ENCODE measurements around the gene CBX4. TPM values are rescaled to one million over a fixed set of nuclear protein-coding genes. Genes with fewer than 3 reads are reported as not detected.

The CBX4 gene
- total and polyA plus RNA-seq, 2 of the 13 experiments (the other 11 are each of a cell fraction or from before 2014, with no cell fraction given): 25.8 to 50.8 TPM

DNA sequence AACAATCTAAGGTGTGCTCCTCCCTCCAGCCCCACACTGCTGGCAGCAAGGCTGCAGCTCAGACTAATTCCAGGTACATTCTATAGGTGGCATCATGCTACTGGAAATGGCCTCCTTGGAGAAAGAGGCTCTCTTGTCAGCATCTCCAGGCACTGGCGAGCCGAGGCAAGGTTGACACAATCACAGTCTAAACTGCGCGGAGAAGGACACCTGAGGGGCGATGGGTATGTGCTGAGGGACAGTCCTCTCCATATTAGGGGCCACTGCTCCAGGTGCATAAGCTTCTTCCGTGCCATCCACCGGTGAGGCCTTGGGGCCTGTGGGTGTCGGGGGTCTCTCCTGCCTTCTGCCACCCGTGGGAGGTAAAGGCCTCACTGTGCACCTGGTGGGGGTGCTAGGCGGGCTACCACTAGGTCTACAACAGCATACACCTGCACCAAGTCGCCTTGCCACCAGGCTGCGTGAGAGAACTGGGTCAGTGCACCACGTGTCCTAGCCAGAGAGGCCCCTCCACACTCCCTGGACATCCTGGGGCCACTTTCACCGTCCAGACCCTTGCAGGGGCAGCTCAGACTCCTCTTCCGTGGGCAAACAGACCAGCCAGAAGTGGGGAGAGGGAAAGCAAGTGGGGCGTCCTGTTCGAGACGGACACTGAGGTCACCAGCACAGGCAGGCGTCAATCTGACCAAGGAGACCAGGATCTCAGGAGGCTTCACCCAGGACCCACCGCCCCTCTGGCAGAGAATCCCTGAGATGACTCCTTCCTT is 30.3 kb downstream of the CBX4 start (continued):
- TF ChIP-seq, protein P1, sequence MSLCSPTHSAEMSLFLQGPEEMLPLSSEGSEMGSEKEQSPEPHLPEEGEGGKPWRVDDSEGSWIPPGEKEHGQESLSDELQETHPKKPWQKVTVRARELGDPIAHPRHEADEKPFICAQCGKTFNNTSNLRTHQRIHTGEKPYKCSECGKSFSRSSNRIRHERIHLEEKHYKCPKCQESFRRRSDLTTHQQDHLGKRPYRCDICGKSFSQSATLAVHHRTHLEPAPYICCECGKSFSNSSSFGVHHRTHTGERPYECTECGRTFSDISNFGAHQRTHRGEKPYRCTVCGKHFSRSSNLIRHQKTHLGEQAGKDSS (CRISPR knock-in tag; IDR thresholded peaks at IDR 0.05; ENCODE audit: borderline replicate concordance, low read depth): no peak
- TF ChIP-seq, protein P2, sequence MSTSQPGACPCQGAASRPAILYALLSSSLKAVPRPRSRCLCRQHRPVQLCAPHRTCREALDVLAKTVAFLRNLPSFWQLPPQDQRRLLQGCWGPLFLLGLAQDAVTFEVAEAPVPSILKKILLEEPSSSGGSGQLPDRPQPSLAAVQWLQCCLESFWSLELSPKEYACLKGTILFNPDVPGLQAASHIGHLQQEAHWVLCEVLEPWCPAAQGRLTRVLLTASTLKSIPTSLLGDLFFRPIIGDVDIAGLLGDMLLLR (CRISPR knock-in tag; IDR thresholded peaks at IDR 0.05): no peak
- TF ChIP-seq, protein P3, sequence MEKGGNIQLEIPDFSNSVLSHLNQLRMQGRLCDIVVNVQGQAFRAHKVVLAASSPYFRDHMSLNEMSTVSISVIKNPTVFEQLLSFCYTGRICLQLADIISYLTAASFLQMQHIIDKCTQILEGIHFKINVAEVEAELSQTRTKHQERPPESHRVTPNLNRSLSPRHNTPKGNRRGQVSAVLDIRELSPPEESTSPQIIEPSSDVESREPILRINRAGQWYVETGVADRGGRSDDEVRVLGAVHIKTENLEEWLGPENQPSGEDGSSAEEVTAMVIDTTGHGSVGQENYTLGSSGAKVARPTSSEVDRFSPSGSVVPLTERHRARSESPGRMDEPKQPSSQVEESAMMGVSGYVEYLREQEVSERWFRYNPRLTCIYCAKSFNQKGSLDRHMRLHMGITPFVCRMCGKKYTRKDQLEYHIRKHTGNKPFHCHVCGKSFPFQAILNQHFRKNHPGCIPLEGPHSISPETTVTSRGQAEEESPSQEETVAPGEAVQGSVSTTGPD (CRISPR knock-in tag; IDR thresholded peaks at IDR 0.05): no peak
- TF ChIP-seq SIN3B (IDR thresholded peaks at IDR 0.05; ENCODE audit: low read length): no peak
- no peak for TF ChIP-seq SATB2 (CRISPR knock-in tag; IDR thresholded peaks at IDR 0.05)
- TF ChIP-seq CENPX (CRISPR knock-in tag; IDR thresholded peaks at IDR 0.05): no peak
- no peak for TF ChIP-seq TP53 (CRISPR knock-in tag; conservative IDR thresholded peaks at IDR 0.05)
- no peak for TF ChIP-seq ZNF772 (CRISPR knock-in tag; IDR thresholded peaks at IDR 0.05)
- TF ChIP-seq HOXD1 (CRISPR knock-in tag; IDR thresholded peaks at IDR 0.05): no peak
- peak; percentile 77; the same call in 1 of the 2 replicates for TF ChIP-seq SAFB2 (CRISPR knock-in tag; IDR thresholded peaks at IDR 0.05; ENCODE audit: borderline replicate concordance, low read depth)
- TF ChIP-seq, protein P4, sequence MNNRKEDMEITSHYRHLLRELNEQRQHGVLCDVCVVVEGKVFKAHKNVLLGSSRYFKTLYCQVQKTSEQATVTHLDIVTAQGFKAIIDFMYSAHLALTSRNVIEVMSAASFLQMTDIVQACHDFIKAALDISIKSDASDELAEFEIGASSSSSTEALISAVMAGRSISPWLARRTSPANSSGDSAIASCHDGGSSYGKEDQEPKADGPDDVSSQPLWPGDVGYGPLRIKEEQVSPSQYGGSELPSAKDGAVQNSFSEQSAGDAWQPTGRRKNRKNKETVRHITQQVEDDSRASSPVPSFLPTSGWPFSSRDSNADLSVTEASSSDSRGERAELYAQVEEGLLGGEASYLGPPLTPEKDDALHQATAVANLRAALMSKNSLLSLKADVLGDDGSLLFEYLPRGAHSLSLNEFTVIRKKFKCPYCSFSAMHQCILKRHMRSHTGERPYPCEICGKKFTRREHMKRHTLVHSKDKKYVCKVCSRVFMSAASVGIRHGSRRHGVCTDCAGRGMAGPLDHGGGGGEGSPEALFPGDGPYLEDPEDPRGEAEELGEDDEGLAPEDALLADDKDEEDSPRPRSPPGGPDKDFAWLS (CRISPR knock-in tag; IDR thresholded peaks at IDR 0.05; ENCODE audit: borderline replicate concordance): no peak
- TF ChIP-seq ZNF841 (CRISPR knock-in tag; IDR thresholded peaks at IDR 0.05; ENCODE audit: borderline replicate concordance): no peak
- TF ChIP-seq CBX5 (CRISPR knock-in tag; IDR thresholded peaks at IDR 0.05; ENCODE audit: borderline replicate concordance): no peak; the same call in 1 of the 2 replicates
- no peak for TF ChIP-seq ZKSCAN5 (CRISPR knock-in tag; IDR thresholded peaks at IDR 0.05)
- TF ChIP-seq ZNF619 (CRISPR knock-in tag; IDR thresholded peaks at IDR 0.05): no peak
- TF ChIP-seq SMC3 (IDR thresholded peaks at IDR 0.05; ENCODE audit: low read length): peak; percentile 75
- no peak for TF ChIP-seq ISX (CRISPR knock-in tag; conservative IDR thresholded peaks at IDR 0.05)
- peak; percentile 58 for TF ChIP-seq GATAD1 (CRISPR knock-in tag; IDR thresholded peaks at IDR 0.05)
- TF ChIP-seq, protein P5, sequence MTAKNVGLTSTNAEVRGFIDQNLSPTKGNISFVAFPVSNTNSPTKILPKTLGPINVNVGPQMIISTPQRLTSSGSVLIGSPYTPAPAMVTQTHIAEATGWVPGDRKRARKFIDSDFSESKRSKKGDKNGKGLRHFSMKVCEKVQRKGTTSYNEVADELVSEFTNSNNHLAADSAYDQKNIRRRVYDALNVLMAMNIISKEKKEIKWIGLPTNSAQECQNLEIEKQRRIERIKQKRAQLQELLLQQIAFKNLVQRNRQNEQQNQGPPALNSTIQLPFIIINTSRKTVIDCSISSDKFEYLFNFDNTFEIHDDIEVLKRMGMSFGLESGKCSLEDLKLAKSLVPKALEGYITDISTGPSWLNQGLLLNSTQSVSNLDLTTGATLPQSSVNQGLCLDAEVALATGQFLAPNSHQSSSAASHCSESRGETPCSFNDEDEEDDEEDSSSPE (CRISPR knock-in tag; IDR thresholded peaks at IDR 0.05): no peak
- TF ChIP-seq AGO2 (optimal IDR thresholded peaks at IDR 0.05; ENCODE audit: low read depth, low read length): no peak
- TF ChIP-seq ZNF432 (CRISPR knock-in tag; IDR thresholded peaks at IDR 0.05; ENCODE audit: borderline replicate concordance): no peak
- no peak for TF ChIP-seq MIER2 (CRISPR knock-in tag; IDR thresholded peaks at IDR 0.05)
- TF ChIP-seq ZSCAN20 (CRISPR knock-in tag; IDR thresholded peaks at IDR 0.05; ENCODE audit: borderline replicate concordance): no peak
- TF ChIP-seq ZFP62 (CRISPR knock-in tag; IDR thresholded peaks at IDR 0.05): no peak
- TF ChIP-seq NRL (CRISPR knock-in tag; IDR thresholded peaks at IDR 0.05; ENCODE audit: borderline replicate concordance): no peak
- TF ChIP-seq KLF15 (CRISPR knock-in tag; IDR thresholded peaks at IDR 0.05; ENCODE audit: borderline replicate concordance): no peak
